Measurements from ENCODE around the gene OTOF. TPM values are rescaled to one million over a fixed set of nuclear protein-coding genes. Genes with fewer than 3 reads are reported as not detected.

Gene OTOF
- total RNA-seq, 6 experiments from 2014 or later = 0.05 TPM; not detected in 5

DNA sequence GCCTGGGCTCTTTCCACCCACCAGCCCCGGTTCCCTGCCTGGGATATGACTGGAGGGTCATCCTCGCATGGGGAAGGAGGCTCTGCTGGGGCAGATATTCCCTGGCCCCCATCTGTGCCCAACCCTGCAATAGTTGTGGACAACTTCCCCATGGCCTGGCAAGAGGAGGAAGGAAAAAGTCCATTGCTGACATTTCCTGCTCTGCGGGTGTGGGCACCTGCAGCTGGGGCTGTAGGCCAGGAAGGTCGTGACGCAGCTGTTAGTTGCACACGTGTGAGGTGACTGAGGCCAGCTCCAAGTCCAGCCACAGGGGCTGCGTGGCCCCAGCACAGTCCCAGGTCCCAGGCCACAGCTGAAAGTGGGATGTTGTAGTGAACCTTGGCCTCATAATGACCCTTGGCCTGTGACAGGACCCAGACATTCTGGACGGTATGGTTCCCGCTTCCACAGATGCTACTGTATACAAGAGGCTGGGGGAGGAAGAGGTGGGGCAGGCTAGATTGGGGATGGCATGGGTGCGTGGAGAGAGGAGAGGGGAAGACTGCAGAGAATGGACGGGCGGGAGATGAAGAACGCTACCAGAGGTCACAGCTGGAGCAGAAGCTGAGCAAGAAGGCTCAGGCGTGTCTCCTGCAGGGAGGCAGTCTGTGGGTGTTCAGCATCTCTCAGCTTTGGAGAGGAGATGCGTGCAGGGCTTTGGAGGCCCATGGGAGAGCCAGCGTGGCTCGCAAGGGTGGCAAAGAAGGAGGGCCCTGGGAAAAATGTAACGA is 22.1 kb downstream of the OTOF start:
- Mint-ChIP-seq H3K36me3 (ENCODE audit: low read depth) (peaks cover 5% of the 10 kb centered on the region), H3K9me3 (peaks cover 6% of the 10 kb centered on the region; the same call in 1 of the 2 replicates), H3K27ac (no peak overlapping the region), H3K4me1 (ENCODE audit: low read depth) (no peaks in the 10 kb centered on the region), H3K4me3 (no peak overlapping the region), H3K27me3 (ENCODE audit: insufficient read depth) (peaks cover 33% of the 10 kb centered on the region)
- TF ChIP-seq, protein P1, sequence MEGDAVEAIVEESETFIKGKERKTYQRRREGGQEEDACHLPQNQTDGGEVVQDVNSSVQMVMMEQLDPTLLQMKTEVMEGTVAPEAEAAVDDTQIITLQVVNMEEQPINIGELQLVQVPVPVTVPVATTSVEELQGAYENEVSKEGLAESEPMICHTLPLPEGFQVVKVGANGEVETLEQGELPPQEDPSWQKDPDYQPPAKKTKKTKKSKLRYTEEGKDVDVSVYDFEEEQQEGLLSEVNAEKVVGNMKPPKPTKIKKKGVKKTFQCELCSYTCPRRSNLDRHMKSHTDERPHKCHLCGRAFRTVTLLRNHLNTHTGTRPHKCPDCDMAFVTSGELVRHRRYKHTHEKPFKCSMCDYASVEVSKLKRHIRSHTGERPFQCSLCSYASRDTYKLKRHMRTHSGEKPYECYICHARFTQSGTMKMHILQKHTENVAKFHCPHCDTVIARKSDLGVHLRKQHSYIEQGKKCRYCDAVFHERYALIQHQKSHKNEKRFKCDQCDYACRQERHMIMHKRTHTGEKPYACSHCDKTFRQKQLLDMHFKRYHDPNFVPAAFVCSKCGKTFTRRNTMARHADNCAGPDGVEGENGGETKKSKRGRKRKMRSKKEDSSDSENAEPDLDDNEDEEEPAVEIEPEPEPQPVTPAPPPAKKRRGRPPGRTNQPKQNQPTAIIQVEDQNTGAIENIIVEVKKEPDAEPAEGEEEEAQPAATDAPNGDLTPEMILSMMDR (IDR thresholded peaks at IDR 0.05) = no peak
- DNase-seq = no peak

DNA sequence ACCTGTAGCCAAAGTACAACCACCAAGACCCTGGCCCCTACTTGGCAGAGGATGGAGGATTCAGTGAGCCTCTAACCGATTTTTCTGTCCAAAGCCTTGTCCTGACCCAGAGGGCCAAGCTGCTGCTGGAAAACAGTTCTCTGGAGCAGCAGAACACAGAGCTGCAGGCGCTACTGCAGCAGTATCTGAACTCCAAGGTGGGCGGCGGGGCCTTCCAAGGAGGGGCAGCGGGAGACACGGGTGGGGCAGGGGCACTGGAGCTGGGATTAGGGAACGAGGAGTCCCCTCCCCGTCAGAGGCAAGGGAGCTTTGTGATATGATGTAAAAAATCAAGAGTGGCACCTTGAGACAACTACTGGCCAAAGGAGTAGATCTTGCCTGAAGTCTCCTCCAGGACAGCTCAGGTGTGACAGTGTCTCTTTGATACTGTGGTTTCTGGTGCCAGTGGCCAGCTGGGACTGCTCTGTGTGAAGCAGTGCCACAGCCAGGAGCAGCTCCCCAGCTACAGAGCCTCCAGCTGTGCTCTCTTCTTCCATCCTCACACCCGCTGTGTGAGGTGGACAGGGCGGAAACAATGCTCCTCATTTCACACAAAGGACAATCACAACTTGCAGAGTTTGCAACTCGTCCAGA is 22.8 kb downstream of the OTOF start:
- H3K27ac Mint-ChIP-seq = no peak overlapping the region
- H3K4me3 Mint-ChIP-seq = no peak overlapping the region
- H3K27me3 Mint-ChIP-seq (ENCODE audit: insufficient read depth) = peaks cover 37% of the 10 kb centered on the region
- TF ChIP-seq, protein P1 (IDR thresholded peaks at IDR 0.05) = no peak
- no peaks in the 10 kb centered on the region for H3K4me1 Mint-ChIP-seq (ENCODE audit: low read depth)
- no peak for DNase-seq
- peaks cover 5% of the 10 kb centered on the region for H3K36me3 Mint-ChIP-seq (ENCODE audit: low read depth)
- H3K9me3 Mint-ChIP-seq = peaks cover 6% of the 10 kb centered on the region; the same call in 1 of the 2 replicates

DNA sequence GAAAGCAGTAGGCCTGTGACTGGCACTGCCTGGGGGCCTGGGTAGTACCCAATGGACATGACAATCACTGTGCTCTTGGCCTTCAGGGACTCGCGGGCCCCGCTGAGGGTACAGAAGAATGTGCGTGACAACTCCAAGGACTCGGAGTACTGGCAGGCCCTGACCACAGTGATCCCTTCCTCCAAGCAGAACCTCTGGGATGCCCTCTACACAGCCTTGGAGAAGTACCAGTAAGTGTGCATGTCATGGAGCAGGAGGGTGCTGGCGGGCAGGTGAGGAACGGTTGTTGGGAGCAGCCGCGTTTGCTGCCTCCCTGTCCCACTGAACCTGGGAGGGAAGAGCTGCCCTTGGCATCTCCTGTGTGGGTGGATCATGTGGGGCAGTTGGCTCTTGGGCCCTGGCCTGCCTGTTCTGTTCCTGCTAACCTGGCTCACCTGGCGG is 23.3 kb downstream of the OTOF start:
- no peak overlapping the region for H3K4me3 Mint-ChIP-seq
- no peaks in the 10 kb centered on the region for H3K4me1 Mint-ChIP-seq (ENCODE audit: low read depth)
- TF ChIP-seq, protein P1 (IDR thresholded peaks at IDR 0.05) = no peak
- peaks cover 6% of the 10 kb centered on the region; the same call in 1 of the 2 replicates for H3K9me3 Mint-ChIP-seq
- DNase-seq = no peak
- H3K36me3 Mint-ChIP-seq (ENCODE audit: low read depth) = peaks cover 5% of the 10 kb centered on the region
- no peak overlapping the region for H3K27ac Mint-ChIP-seq
- peaks cover 38% of the 10 kb centered on the region for H3K27me3 Mint-ChIP-seq (ENCODE audit: insufficient read depth)

DNA sequence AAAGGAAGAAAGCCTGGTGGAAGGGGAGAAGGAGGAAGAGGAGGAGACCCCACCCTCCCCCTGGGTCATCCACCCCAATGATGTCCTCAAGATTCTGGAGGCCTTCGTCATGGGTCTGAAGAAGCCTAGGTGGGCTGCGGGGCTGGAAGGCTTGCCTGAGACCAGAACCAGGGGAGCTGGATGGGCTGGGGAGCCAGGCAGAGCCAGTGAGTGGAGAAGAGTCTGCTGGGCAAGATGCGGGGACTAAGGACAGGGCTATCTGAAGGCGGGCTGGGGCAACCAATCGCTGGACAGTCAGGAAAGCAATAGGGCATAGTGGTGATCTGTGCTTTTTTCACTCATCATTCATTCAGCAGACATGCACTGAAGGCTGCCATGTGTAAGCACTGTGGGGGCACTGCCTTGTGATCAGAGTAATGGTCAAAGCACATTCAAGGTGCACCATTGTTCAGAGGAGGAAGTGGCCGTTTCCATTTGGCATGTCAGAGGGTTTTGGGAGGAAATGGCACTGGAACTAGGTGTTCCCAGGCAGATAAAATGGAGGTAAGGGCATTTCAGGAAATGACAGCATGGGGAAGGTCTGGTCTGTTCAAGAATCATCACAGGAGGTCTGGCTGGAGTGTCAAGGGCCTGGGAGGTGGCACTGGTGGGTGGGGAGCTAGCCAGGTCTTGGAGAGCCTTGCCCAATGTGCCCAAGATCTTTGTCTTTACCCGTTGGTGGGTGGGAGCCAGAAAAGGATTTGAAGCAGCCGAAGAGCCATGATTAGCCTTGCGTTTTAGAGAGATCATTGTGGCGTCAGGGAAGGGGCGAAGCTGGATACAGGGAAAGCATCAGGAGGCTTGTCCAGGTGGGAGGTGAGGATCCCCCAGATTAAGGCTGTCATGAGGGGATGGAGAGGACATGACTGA is 24.2 kb downstream of the OTOF start:
- H3K4me3 Mint-ChIP-seq = no peak overlapping the region
- H3K27me3 Mint-ChIP-seq (ENCODE audit: insufficient read depth) = peaks cover 35% of the 10 kb centered on the region
- TF ChIP-seq, protein P1 (IDR thresholded peaks at IDR 0.05) = no peak
- H3K36me3 Mint-ChIP-seq (ENCODE audit: low read depth) = peaks cover 5% of the 10 kb centered on the region
- peaks cover 6% of the 10 kb centered on the region; the same call in 1 of the 2 replicates for H3K9me3 Mint-ChIP-seq
- H3K27ac Mint-ChIP-seq = no peak overlapping the region
- no peak for DNase-seq
- H3K4me1 Mint-ChIP-seq (ENCODE audit: low read depth) = no peaks in the 10 kb centered on the region

DNA sequence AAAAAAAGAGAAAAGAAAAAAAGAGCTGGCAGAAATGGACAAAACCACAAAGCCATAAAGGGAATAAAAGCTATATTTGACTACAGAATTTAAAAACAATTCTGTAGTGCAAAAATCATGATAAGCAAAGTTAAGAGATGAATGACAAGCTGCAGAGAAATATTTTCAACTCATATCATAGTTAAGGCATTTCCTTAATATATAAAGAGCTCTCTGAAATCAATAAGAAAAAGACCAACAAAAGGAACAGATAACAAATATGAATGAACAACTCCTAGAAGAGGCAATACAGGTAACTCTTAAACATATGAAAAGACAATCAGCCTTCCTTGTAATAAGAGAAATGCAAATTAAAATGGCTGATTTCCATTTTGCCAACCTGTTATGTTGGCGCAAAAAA is 26.2 kb downstream of the OTOF start:
- H3K4me3 Mint-ChIP-seq = no peak overlapping the region
- TF ChIP-seq, protein P1 (IDR thresholded peaks at IDR 0.05) = no peak
- H3K27me3 Mint-ChIP-seq (ENCODE audit: insufficient read depth) = peaks cover 33% of the 10 kb centered on the region
- DNase-seq = no peak
- H3K27ac Mint-ChIP-seq = no peak overlapping the region
- H3K36me3 Mint-ChIP-seq (ENCODE audit: low read depth) = peaks cover 5% of the 10 kb centered on the region
- H3K4me1 Mint-ChIP-seq (ENCODE audit: low read depth) = no peaks in the 10 kb centered on the region
- peaks cover 6% of the 10 kb centered on the region; the same call in 1 of the 2 replicates for H3K9me3 Mint-ChIP-seq
